ENCODE data around the gene DHRS7.

The DHRS7 gene

GRCh38 chr14:60164712-60165546 lies at the start of gene DHRS7:
DHRS7 (minus strand) TSS chr14:60165398; CDS start chr14:60165309, 89 bp downstream.
- TF ChIP-seq CTCF (IDR thresholded peaks at IDR 0.05; ENCODE audit: low read depth, low read length, missing control alignments) = peak; percentile 39
- H3K4me3 ChIP-seq (ENCODE audit: low read depth, low read length) = peak within 1 kb of the TSS; percentile 85
- H3K27me3 ChIP-seq (replicated peaks) = no peaks in the 10 kb centered on the region
- peak; percentile 60 for DNase-seq
- in situ Hi-C loops (cut with HindIII; ENCODE audit: low pct_ligation_motif_present, low sequenced_read_pairs) = loop anchor here (25.0 kb wide), 1 partner anchor 203 kb away; no protein-coding TSS in a partner anchor
- H3K36me3 ChIP-seq (replicated peaks) = no peaks in the 10 kb centered on the region
- peak within 1 kb of the TSS; percentile 15 for H3K27ac ChIP-seq

- Histone ChIP-seq H3K4me3 (ENCODE audit: low read depth, low read length) (no peak overlapping the region), H3K27ac (no peak overlapping the region), H3K36me3 (replicated peaks) (no peaks in the 10 kb centered on the region), H3K27me3 (replicated peaks) (no peaks in the 10 kb centered on the region)
- no peak for DNase-seq
- in situ Hi-C loops (cut with HindIII; ENCODE audit: low pct_ligation_motif_present, low sequenced_read_pairs) = no loop called here
- TF ChIP-seq CTCF (IDR thresholded peaks at IDR 0.05; ENCODE audit: low read depth, low read length, missing control alignments) = no peak
These were observed 49.4 kb upstream of the DHRS7 start for GRCh38 chr14:60214415-60215126.

GRCh38 chr14:60214003-60214402 lies 48.8 kb upstream of the DHRS7 start:
- in situ Hi-C loops (cut with HindIII; ENCODE audit: low pct_ligation_motif_present, low sequenced_read_pairs) = no loop called here

GRCh38 chr14:60212503-60213371 lies 47.5 kb upstream of the DHRS7 start:
- H3K36me3 ChIP-seq (replicated peaks) = no peaks in the 10 kb centered on the region
- in situ Hi-C loops (cut with HindIII; ENCODE audit: low pct_ligation_motif_present, low sequenced_read_pairs) = no loop called here
- no peak for DNase-seq
- H3K27ac ChIP-seq = no peak overlapping the region
- H3K27me3 ChIP-seq (replicated peaks) = no peaks in the 10 kb centered on the region
- no peak for TF ChIP-seq CTCF (IDR thresholded peaks at IDR 0.05; ENCODE audit: low read depth, low read length, missing control alignments)
- no peak overlapping the region for H3K4me3 ChIP-seq (ENCODE audit: low read depth, low read length)

More at GRCh38 chr14:60214003-60214402, 48.8 kb upstream of the DHRS7 start:
- no peaks in the 10 kb centered on the region for H3K27me3 ChIP-seq (replicated peaks)
- DNase-seq = no peak
- H3K36me3 ChIP-seq (replicated peaks) = no peaks in the 10 kb centered on the region
- H3K4me3 ChIP-seq (ENCODE audit: low read depth, low read length) = no peak overlapping the region
- no peak overlapping the region for H3K27ac ChIP-seq
- TF ChIP-seq CTCF (IDR thresholded peaks at IDR 0.05; ENCODE audit: low read depth, low read length, missing control alignments) = no peak

GRCh38 chr14:60211153-60211552 lies 46.0 kb upstream of the DHRS7 start:
- in situ Hi-C loops (cut with HindIII; ENCODE audit: low pct_ligation_motif_present, low sequenced_read_pairs) = no loop called here
- H3K36me3 ChIP-seq (replicated peaks) = no peaks in the 10 kb centered on the region
- no peak overlapping the region for H3K27ac ChIP-seq
- no peaks in the 10 kb centered on the region for H3K27me3 ChIP-seq (replicated peaks)
- no peak overlapping the region for H3K4me3 ChIP-seq (ENCODE audit: low read depth, low read length)
- no peak for TF ChIP-seq CTCF (IDR thresholded peaks at IDR 0.05; ENCODE audit: low read depth, low read length, missing control alignments)
- DNase-seq = no peak

Data from brain microvascular endothelial cell (primary cell).